HL-60/S4 treated with retinoic acid at 250 ng/mL for 4 days and 3 days (cell line): Measurements from ENCODE around the gene GFAP.

Experiments used
- in situ Hi-C: fragments of 300-500 bp; cut with MboI; formaldehyde crosslinking; loops from 2 replicates; pipeline ENCODE4 v1.7.0; 2022; ENCODE audit warnings: low sequenced_read_pairs

The GFAP gene

DNA sequence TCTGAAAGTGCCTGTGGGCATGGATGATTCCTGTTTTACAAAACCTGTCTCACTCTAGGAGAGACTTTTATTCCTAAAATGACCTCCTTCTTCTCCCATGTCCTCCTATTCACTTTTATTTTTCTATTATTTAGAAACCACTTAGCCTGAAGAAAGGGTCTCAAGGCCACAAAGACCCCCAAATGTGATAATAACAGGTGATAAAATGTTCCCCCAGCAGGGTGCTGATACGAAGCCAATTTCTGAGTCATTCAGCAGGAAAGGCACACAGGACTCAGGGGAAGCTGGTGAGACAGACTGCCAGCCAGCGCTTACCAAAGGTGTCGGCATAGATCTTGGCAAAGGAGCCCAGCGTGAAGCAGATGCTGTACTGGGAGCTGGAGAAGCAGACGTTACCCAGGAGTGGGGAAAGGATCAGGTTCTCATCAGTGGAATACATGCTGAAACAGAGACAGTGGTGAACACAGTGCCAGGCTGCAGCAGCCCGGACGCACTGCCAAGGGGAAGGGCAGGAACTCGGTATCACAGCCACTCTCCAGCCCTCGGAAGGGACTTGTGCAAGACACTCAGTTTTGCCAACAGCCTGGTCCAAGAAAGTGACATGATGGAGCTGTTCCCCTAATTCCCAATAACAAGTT lies 43.0 kb downstream of the GFAP start:
- in situ Hi-C loops: loop anchor here (25.0 kb wide), 1 partner anchor 335 kb away; no protein-coding TSS in a partner anchor

DNA sequence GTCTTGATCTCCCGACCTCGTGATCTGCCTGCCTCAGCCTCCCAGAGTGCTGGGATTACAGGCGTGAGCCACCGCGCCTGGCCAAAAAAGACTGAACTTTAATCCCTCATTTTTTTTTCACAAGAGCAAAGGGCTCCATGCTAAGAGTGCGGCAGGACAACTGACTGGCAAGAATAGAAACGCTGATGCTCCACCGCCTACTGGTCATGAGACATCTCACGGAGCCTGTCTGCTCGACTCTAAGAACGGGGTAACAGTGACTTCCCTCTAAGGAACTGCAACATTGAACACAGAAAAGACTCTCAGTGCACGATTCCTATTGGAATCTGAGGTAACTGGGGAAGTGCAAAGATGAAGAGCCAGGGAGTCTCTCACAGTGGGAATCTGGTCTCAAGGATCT lies 43.7 kb downstream of the GFAP start:
- in situ Hi-C loops: loop anchor here (25.0 kb wide), 1 partner anchor 334 kb away; no protein-coding TSS in a partner anchor

DNA sequence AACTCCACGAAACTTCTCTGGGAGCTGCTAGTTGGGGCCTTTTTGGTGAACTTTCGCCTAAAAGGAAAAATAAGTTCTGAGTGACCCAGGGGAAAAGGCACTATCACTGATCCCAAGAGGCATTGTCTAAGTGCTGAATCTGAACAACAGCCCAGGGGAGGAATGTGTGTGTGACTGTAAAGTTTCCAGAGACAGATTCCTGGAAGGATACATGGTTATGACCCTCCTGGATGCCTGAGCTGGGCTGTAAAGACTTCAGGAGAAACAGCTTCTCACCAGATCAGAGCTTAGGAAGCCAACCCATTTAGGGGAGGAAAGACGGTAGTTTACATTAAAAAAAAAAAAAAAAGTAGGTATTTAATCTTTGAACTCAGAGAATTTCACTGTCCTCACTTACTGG lies 47.5 kb downstream of the GFAP start:
- in situ Hi-C loops: loop anchor here (10.0 to 25.0 kb wide), 2 partner anchors 93 to 331 kb away; no protein-coding TSS in a partner anchor

DNA sequence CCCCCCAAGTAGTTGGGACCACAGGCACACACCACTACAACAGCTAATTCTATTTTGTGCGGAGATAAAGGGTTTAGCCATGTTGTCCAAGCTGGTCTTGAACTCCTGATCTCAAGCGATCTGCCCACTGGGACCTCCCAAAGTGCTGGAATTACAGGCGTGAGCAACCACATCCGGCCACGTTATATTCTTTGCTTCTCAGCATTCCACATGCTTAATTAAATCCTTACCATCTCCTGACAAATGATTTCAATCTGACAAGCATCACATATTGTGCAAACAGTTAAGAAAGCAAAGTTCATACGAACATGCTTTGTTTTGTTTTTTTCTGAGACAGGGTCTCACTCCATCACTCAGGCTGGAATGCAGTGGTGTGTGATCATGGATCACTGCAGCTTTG lies 49.4 kb downstream of the GFAP start:
- in situ Hi-C loops: loop anchor here (10.0 to 25.0 kb wide), 2 partner anchors 91 to 329 kb away; no protein-coding TSS in a partner anchor

DNA sequence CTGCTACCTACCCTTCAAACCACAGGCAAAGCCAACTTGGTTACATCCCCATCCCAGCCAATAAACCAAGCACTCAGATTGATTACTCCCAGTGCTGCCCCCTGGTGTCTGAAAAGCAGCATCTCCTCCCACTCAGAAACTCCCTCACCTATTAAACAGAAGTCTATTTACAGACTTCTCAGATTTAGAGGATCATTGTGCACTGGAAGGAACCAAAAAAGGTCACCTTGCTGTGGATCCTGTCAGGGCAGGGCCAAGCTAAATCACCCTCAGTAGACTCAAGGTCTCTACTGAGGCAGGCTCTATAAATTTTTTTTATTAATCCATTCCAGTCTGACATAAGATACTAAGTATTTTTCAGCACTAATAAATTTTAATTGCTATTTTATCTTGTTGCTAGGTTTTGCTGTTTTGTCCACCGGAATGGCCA lies 50.1 kb downstream of the GFAP start:
- in situ Hi-C loops: loop anchor here (10.0 to 25.0 kb wide), 2 partner anchors 90 to 328 kb away; no protein-coding TSS in a partner anchor

DNA sequence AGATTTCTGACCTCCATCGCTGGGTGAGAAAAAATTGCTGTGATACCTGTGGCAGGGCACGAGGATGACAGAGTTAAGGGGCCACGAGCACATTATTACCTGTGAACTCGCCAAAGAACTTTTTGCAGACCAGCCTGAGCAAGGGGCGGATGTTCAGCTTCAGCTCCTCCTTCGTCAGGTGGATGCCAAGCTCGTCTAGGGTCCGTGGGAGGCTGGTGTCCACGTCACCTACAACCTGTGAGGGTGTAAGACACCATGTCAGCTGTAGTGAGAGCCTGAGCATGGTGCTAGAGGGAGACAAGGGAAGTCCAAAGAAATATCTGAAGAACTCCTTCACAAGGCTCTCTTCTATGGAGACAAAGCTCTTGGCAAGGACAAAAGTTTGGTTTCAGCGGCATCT lies 50.5 kb downstream of the GFAP start:
- in situ Hi-C loops: loop anchor here (10.0 to 25.0 kb wide), 2 partner anchors 90 to 328 kb away; no protein-coding TSS in a partner anchor

DNA sequence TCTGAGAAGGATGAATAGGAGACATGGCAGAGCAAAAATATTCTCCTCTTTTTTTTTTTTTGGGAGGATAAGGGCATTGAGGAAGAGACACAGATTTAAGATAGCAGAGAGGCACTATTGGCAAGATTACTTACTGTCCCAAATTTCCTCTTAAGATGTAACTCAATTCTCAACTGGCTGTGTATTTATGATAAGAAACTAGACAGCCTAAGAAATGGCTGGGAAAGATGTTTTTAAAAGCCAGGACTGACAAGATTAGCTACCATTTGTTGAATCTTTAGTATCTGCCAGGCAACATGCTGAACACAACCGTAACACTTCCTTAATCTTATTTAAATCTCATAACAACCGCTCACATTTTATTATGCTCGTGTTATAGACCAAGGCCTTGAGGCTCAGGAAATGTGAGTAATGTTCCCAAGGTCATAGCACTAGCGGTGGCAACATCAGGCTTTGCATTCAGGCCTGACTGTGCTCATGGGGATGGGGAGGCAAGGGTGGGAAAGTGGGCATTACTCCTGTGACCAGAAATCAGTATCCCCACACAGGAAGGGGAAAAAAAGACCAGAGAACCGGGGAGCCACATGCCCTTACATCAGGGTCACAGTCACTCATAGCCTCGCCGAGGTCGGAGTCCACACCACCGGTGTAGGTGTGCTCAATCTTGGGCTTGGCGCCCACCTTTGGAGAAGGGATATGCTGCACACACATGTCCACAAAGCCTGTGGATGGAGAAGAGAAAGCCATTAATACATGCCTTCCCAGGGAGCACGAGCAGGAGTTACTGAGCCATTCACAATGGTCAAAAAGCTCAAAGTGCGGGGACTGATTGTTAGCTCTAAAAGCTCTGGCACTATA lies 52.0 kb downstream of the GFAP start:
- in situ Hi-C loops: loop anchor here (10.0 to 25.0 kb wide), 2 partner anchors 88 to 326 kb away; no protein-coding TSS in a partner anchor

DNA sequence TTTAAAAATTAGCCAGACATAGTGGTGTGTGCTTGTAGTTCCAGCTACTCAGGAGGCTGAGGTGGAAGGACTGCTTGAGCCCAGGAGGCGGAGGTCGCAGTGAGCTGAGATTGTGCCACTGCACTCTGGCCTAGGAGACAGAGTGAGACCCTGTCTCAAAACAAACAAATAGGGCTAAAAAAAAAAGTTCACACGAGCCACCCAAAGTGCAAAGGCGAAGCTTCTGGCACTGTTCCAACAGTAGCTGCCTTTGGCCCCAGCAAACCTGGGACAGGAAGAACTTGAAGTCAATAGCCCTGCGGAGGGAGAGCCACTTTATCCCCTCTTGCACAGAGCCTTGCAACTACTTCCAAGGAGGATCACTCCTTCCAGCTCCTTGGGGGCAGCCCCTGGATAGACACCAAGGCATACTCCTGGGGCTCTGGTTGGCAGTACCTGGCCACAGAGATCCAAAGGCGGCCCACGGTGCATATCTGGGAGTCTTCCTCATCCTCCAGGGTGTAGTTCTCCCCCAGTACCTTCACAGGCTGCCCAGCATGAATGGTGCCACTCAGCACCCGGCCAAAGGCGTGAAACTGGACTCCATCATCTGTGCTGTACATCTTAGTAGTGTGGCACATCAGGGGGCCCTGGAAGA lies 52.9 kb downstream of the GFAP start:
- in situ Hi-C loops: loop anchor here (10.0 to 25.0 kb wide), 2 partner anchors 88 to 325 kb away; no protein-coding TSS in a partner anchor

DNA sequence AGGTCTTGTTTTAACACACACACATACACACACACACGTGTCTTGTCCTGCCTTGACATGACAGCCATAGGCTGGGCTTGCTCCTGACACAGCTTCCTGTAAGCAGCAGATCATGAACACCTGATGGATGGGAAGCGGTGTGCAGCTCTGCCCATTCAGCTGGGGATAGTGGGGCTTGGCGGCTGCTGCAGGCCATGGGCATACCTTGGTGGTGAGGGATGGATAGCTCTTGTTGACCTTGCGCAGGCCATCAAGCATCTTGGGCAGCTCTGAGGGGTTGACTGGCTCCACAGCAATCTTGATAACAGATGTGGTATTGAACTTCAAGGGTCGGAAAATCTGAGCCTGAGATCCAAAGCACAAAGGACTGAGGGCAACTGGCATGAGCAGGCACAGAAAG lies 55.6 kb downstream of the GFAP start:
- in situ Hi-C loops: loop anchor here (10.0 to 25.0 kb wide), 2 partner anchors 85 to 322 kb away; no protein-coding TSS in a partner anchor

DNA sequence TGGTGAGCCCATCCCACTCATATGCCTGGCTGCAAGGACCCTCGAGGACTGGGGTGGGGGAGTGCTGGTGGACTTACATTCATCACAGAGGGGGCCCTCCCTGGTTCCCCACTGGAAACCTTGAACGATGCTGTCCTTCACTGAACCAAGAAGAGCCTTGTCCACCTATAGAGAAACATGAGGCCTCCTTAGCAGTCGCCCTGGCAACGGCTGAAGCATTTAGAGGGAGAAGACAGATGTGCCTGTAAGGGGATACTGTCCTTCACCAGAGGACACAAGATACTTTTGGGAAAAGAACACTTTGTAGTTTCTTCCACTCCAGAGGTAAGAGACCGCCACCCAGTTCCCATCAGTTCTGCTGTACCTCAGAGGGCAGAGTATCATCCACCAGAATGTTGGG lies 61.1 kb downstream of the GFAP start:
- in situ Hi-C loops: loop anchor here (25.0 kb wide), 1 partner anchor 317 kb away; no protein-coding TSS in a partner anchor
